Measurements from ENCODE around the gene SCYL1.
A peak's percentile ranks its signal among the peaks of the same experiment; 100 is the strongest.

Gene SCYL1

GRCh38 chr11:65492637-65493366 lies 32.1 kb upstream of the SCYL1 start:
- Histone ChIP-seq H3K27ac (ENCODE audit: low read length) (no peak overlapping the region), H3K79me2 (ENCODE audit: insufficient read depth, low read length) (peaks cover 23% of the 10 kb centered on the region), H3K36me3 (ENCODE audit: insufficient read depth, low read length) (no peaks in the 10 kb centered on the region; the same call in 1 of the 2 replicates), H4K20me1 (ENCODE audit: insufficient read depth, low read length) (no peaks in the 10 kb centered on the region), H3K9me3 (ENCODE audit: insufficient read depth, low read length, severe bottlenecking) (no peaks in the 10 kb centered on the region), H3K4me1 (ENCODE audit: insufficient read depth, low read length) (peaks cover 16% of the 10 kb centered on the region), H3K4me3 (ENCODE audit: low read depth in 1 of 2, low read length in 2 of 2) (no peak overlapping the region), H3K27me3 (ENCODE audit: insufficient read depth, low read length, poor library complexity) (no peaks in the 10 kb centered on the region), H3K4me2 (ENCODE audit: insufficient read depth, low read length) (no peak overlapping the region), H2AFZ (ENCODE audit: low read depth, low read length) (no peak overlapping the region), H3K9ac (ENCODE audit: low read depth, low read length) (no peak overlapping the region)
- no peak for TF ChIP-seq CTCF (IDR thresholded peaks at IDR 0.05; ENCODE audit: borderline replicate concordance, extremely low read depth, low read length, poor library complexity, severe bottlenecking)
- no peak for TF ChIP-seq EZH2 (IDR thresholded peaks at IDR 0.05; ENCODE audit: borderline replicate concordance, low read depth, low read length, severe bottlenecking)
- no peak for ATAC-seq (ENCODE audit: insufficient read depth, low read depth)
- no peak for DNase-seq

DNA sequence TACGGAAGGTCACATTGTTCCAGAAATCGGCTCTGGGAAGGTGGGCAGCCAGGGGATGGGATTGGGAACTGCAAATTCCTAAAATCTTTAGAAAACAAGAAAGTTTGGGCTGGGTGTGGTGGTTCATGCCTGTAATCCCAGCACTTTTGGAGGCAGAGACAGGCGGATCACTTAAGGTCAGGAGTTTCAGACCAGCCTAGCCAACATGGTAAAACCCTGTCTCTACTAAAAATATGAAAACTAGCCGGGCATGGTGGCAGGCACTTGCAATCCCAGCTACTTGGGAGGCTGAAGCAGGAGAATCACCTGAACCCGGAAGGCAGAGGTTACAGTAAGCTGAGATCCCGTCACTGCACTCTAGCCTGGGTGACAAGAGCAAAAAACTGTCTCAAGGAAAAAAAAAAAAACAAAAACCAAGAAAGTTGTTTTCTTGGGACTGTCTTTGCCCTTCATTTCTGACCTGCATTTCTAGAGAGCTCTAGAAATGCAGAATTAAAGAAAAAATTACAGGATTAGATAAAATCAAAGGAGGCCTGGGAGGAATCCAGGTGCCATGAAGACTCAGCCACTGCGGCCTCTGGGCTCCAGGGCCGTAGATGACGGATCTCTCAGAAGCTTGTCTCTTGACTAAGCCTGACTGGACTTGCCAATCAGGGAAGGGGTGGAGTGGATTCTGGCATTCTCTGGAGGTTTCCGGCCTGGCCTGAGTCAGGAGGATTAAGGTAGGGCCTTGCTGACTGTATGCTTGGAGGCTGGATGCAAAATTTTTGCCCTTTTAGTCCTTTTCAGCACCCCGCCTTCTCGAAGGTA lies 31.3 kb upstream of the SCYL1 start:
- Histone ChIP-seq H3K9me3 (ENCODE audit: insufficient read depth, low read length, severe bottlenecking) (no peaks in the 10 kb centered on the region), H3K4me3 (ENCODE audit: low read depth in 1 of 2, low read length in 2 of 2) (no peak overlapping the region), H3K9ac (ENCODE audit: low read depth, low read length) (no peak overlapping the region), H3K27ac (ENCODE audit: low read length) (no peak overlapping the region), H4K20me1 (ENCODE audit: insufficient read depth, low read length) (no peaks in the 10 kb centered on the region), H3K4me1 (ENCODE audit: insufficient read depth, low read length) (peaks cover 16% of the 10 kb centered on the region), H3K36me3 (ENCODE audit: insufficient read depth, low read length) (no peaks in the 10 kb centered on the region; the same call in 1 of the 2 replicates), H2AFZ (ENCODE audit: low read depth, low read length) (no peak overlapping the region), H3K27me3 (ENCODE audit: insufficient read depth, low read length, poor library complexity) (no peaks in the 10 kb centered on the region), H3K79me2 (ENCODE audit: insufficient read depth, low read length) (peaks cover 30% of the 10 kb centered on the region), H3K4me2 (ENCODE audit: insufficient read depth, low read length) (no peak overlapping the region)
- no peak for DNase-seq
- no peak for ATAC-seq (ENCODE audit: insufficient read depth, low read depth)
- no peak for TF ChIP-seq EZH2 (IDR thresholded peaks at IDR 0.05; ENCODE audit: borderline replicate concordance, low read depth, low read length, severe bottlenecking)
- no peak for TF ChIP-seq CTCF (IDR thresholded peaks at IDR 0.05; ENCODE audit: borderline replicate concordance, extremely low read depth, low read length, poor library complexity, severe bottlenecking)

DNA sequence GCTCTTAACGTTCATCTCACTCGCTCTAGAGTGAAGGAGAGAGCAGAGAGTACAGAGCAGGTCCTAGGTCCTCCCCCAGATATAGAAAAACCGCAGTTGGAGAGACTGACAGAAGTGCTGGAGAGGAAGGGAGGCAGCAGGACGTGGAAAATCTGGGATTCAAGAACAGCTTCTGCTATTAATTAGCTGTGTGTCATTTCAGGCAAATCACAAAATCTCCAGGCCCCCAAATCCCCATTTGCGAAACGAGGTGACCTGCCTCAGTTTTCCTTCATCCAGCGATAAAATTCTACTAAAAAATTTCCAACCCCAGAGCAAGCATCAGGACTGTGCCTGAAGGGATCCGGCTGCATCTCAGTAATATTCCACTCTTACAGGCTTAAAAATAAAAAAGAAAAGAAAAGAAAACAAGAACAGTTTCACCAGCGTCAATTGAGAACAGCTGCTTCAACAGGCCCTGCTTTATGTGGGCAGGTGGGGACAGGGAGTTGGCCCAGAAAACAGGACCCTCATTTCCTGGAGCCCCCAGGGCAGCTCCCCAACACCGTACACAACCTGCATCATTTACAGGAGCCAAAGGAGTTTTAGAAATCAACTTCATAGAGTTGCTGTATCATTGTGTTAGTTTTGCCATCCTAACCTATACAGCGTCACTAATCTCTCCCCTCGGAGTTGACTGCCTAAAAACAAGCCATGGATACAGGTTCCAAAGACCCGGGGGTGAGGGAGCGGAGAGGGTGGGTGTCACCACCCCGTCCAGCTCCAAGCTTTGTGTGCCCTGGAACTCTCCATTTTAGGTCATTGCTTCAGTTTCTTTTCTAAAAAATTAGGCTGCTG lies 28.4 kb upstream of the SCYL1 start:
- DNase-seq (peak; percentile 65), ATAC-seq (ENCODE audit: insufficient read depth, low read depth) (peak; percentile 29)
- Histone ChIP-seq H3K9me3 (ENCODE audit: insufficient read depth, low read length, severe bottlenecking) (peaks cover 2% of the 10 kb centered on the region), H3K79me2 (ENCODE audit: insufficient read depth, low read length) (peaks cover 60% of the 10 kb centered on the region), H3K27me3 (ENCODE audit: insufficient read depth, low read length, poor library complexity) (no peaks in the 10 kb centered on the region), H3K4me1 (ENCODE audit: insufficient read depth, low read length) (peaks cover 16% of the 10 kb centered on the region), H3K4me2 (ENCODE audit: insufficient read depth, low read length) (peak overlapping the region; percentile 64), H2AFZ (ENCODE audit: low read depth, low read length) (peak overlapping the region; percentile 23), H3K36me3 (ENCODE audit: insufficient read depth, low read length) (peaks cover 20% of the 10 kb centered on the region), H4K20me1 (ENCODE audit: insufficient read depth, low read length) (peaks cover 22% of the 10 kb centered on the region), H3K9ac (ENCODE audit: low read depth, low read length) (peak overlapping the region; percentile 66), H3K4me3 (ENCODE audit: low read depth in 1 of 2, low read length in 2 of 2) (peak overlapping the region; percentile 5 to 52; a peak in 3 of 4 replicates), H3K27ac (ENCODE audit: low read length) (peak overlapping the region; percentile 94)
- no peak for TF ChIP-seq CTCF (IDR thresholded peaks at IDR 0.05; ENCODE audit: borderline replicate concordance, extremely low read depth, low read length, poor library complexity, severe bottlenecking)
- no peak for TF ChIP-seq EZH2 (IDR thresholded peaks at IDR 0.05; ENCODE audit: borderline replicate concordance, low read depth, low read length, severe bottlenecking)
